Osteoblast (primary cell): ENCODE data around the gene NOD2. TPM values are rescaled to one million over a fixed set of nuclear protein-coding genes. Genes with fewer than 3 reads are reported as not detected.
A peak's percentile ranks its signal among the peaks of the same experiment; 100 is the strongest.

ENCODE experiments used
- DNase-seq: peaks from one replicate; pipeline ENCODE4 v3.0.0; 2011; ENCODE audit warnings: low spot score, mixed read lengths; ENCODE audit not compliant: insufficient read length; ENCODE audit errors: missing footprints
- H2AFZ ChIP-seq: 2 replicates; pipeline ENCODE4 v1.6.0; 2011; ENCODE audit warnings: mild to moderate bottlenecking, low read length
- H3K27ac ChIP-seq: 2 replicates; pipeline ENCODE4 v1.5.1; 2011; ENCODE audit warnings: mild to moderate bottlenecking, low read depth, low read length, moderate library complexity
- H3K27me3 ChIP-seq: 2 replicates; pipeline ENCODE4 v1.6.0; 2012; ENCODE audit warnings: mild to moderate bottlenecking, control low read depth, inconsistent platforms, low read length, moderate library complexity; ENCODE audit not compliant: insufficient read depth
- H3K36me3 ChIP-seq: 2 replicates; pipeline ENCODE4 v1.5.1; 2011; ENCODE audit warnings: mild to moderate bottlenecking, low read length, control low read depth, moderate library complexity; ENCODE audit not compliant: insufficient read depth
- H3K4me1 ChIP-seq: 2 replicates; pipeline ENCODE4 v1.5.1; 2011; ENCODE audit warnings: mild to moderate bottlenecking, low read length, control low read depth, moderate library complexity; ENCODE audit not compliant: insufficient read depth
- H3K4me2 ChIP-seq: 2 replicates; pipeline ENCODE4 v1.6.0; 2011; ENCODE audit warnings: mild to moderate bottlenecking, low read length; ENCODE audit not compliant: insufficient read depth
- H3K4me3 ChIP-seq: fragments of 200-600 bp; sonication (generic); 3 replicates; pipeline ENCODE4 v1.5.1; 2012; ENCODE audit warnings: mild to moderate bottlenecking, low read length, inconsistent platforms; ENCODE audit not compliant: insufficient read depth
- H3K79me2 ChIP-seq: 2 replicates; pipeline ENCODE4 v1.6.0; 2012; ENCODE audit warnings: mild to moderate bottlenecking, low read length, control low read depth, inconsistent platforms; ENCODE audit not compliant: insufficient read depth
- H3K9me3 ChIP-seq: 2 replicates; pipeline ENCODE4 v1.5.1; 2011; ENCODE audit warnings: low read depth, low read length, control low read depth
- H4K20me1 ChIP-seq: 2 replicates; pipeline ENCODE4 v1.6.0; 2012; ENCODE audit warnings: mild to moderate bottlenecking, low read length, control low read depth; ENCODE audit not compliant: insufficient read depth
- total RNA-seq: library from RNA; depleted of rRNA; stranded (reverse); fragments of >200 nt; gene quantifications from 2 replicates; pipeline ENCODE4 v1.2.3, GENCODE V29; 2012
- TF ChIP-seq, protein P1 (sequence below): IDR thresholded peaks from 2 replicates; pipeline ENCODE4 v1.5.1; 2011; ENCODE audit warnings: mild to moderate bottlenecking, low read depth, low read length, moderate library complexity; ENCODE audit errors: extremely low read depth

The NOD2 gene
- total RNA-seq, 1 donor = under 0.01 TPM

DNA sequence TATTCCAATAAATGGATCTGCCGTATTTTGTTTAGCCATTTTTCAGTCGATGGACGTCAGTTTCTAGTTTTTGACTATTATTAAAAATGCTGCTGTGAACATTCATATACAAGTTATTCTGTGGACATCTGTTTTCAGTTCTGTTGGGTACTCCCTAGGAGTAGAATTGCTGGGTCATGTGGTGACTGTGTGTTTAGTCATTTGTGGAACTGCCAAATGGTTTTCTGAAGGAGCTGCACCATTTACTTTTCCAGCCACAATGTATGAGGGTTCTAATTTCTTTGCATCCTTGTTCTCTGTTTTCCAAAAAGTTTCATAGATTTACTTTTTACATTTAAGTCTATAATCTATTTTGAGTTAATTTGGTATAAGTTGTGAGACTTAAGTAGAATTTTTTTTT lies 78.0 kb downstream of the NOD2 start:
- H3K4me2 ChIP-seq = no peak overlapping the region

DNA sequence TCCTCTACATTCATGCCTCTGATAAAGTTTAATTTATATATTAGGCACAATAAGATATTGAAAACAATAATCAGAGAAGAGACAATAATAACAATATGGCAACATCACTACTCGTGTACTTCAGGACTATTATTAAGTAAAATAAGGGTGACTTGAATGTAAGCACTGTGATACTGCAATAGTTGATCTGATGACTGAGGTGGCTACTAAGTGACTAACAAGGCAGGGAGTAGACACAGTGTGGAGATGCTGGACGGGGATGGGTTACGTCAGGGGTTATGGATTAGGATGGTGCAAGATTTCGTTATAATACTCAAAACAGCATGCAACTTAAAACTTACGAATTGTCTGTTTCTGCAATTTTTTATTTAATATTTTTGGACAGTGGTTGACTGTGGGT lies 81.0 kb downstream of the NOD2 start:
- Histone ChIP-seq H3K9me3 (no peaks in the 10 kb centered on the region), H2AFZ (no peak overlapping the region), H3K27ac (no peak overlapping the region), H3K36me3 (peaks cover 10% of the 10 kb centered on the region), H3K27me3 (no peaks in the 10 kb centered on the region), H4K20me1 (no peaks in the 10 kb centered on the region), H3K79me2 (peaks cover 46% of the 10 kb centered on the region), H3K4me1 (peaks cover 3% of the 10 kb centered on the region), H3K4me3 (no peak overlapping the region), H3K4me2 (no peak overlapping the region)
- no peak for DNase-seq
- TF ChIP-seq, protein P1, sequence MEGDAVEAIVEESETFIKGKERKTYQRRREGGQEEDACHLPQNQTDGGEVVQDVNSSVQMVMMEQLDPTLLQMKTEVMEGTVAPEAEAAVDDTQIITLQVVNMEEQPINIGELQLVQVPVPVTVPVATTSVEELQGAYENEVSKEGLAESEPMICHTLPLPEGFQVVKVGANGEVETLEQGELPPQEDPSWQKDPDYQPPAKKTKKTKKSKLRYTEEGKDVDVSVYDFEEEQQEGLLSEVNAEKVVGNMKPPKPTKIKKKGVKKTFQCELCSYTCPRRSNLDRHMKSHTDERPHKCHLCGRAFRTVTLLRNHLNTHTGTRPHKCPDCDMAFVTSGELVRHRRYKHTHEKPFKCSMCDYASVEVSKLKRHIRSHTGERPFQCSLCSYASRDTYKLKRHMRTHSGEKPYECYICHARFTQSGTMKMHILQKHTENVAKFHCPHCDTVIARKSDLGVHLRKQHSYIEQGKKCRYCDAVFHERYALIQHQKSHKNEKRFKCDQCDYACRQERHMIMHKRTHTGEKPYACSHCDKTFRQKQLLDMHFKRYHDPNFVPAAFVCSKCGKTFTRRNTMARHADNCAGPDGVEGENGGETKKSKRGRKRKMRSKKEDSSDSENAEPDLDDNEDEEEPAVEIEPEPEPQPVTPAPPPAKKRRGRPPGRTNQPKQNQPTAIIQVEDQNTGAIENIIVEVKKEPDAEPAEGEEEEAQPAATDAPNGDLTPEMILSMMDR = no peak

More for the DNA sequence above, 78.0 kb downstream of the NOD2 start:
- Histone ChIP-seq H2AFZ (no peak overlapping the region), H3K27me3 (no peaks in the 10 kb centered on the region), H4K20me1 (no peaks in the 10 kb centered on the region), H3K27ac (peak overlapping the region; percentile 72), H3K79me2 (peaks cover 63% of the 10 kb centered on the region), H3K36me3 (peaks cover 20% of the 10 kb centered on the region), H3K9me3 (no peaks in the 10 kb centered on the region), H3K4me3 (no peak overlapping the region), H3K4me1 (peaks cover 3% of the 10 kb centered on the region)
- TF ChIP-seq, protein P1 = no peak
- DNase-seq = peak; percentile 57

DNA sequence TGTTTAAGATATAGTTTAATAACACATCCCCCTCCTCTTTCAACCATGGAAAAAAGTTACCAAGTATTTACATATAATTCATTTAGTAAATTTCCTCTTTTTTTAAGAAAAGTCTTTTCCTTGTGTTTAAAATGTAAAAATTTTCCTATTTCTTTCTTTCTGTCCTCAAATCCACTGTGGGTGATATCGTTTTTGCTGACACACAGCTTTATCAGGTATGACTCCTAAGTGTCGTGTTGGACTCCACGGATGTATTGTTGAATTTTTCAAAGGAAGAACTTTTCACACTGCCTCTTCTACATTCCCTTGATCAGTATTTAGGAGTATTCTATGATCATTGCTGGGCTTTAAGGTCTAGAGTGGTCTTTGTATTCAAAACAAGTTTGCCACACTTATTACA lies 81.6 kb downstream of the NOD2 start:
- DNase-seq = no peak
- Histone ChIP-seq H4K20me1 (no peaks in the 10 kb centered on the region), H3K9me3 (no peaks in the 10 kb centered on the region), H3K4me2 (no peak overlapping the region), H3K27me3 (no peaks in the 10 kb centered on the region), H3K36me3 (peaks cover 11% of the 10 kb centered on the region), H3K27ac (no peak overlapping the region), H3K4me3 (no peak overlapping the region), H3K4me1 (peaks cover 3% of the 10 kb centered on the region), H2AFZ (no peak overlapping the region), H3K79me2 (peaks cover 40% of the 10 kb centered on the region)
- TF ChIP-seq, protein P1 = no peak

DNA sequence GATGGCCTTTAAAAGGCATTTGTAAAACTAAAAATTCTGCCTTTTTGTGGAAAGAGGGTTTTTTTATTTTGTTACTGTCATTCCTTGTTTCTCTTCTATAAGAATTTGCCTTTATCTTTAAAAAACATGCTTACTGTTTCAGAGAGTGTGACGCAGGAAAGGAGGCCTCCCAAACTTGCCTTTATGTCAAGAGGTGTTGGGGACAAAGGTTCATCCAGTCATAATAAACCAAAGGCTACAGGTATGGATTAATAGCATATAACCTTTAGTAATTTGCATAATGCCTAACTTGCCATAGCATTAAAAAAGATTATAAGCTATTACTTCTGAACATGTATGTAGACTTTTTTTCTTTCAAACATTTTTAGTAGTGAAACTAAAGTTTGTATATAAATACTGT lies 82.6 kb downstream of the NOD2 start:
- TF ChIP-seq, protein P1 = no peak
- Histone ChIP-seq H3K4me1 (peaks cover 2% of the 10 kb centered on the region), H3K4me2 (no peak overlapping the region), H3K4me3 (no peak overlapping the region), H2AFZ (no peak overlapping the region), H3K27ac (no peak overlapping the region), H4K20me1 (no peaks in the 10 kb centered on the region), H3K27me3 (no peaks in the 10 kb centered on the region), H3K9me3 (no peaks in the 10 kb centered on the region), H3K79me2 (peaks cover 35% of the 10 kb centered on the region), H3K36me3 (peaks cover 21% of the 10 kb centered on the region)
- no peak for DNase-seq
